Measurements from ENCODE around the gene UPF2. TPM values are rescaled to one million over a fixed set of nuclear protein-coding genes. Genes with fewer than 3 reads are reported as not detected.

Gene UPF2
- total RNA-seq, 2 donors from 2014 or later = 35.8 to 40.5 TPM

GRCh38 chr10:11880151-11881029 is 162.2 kb downstream of the UPF2 start:
- Mint-ChIP-seq H3K27me3 (ENCODE audit: low read depth) (no peaks in the 10 kb centered on the region), H3K4me1 (ENCODE audit: low read depth) (peaks cover 4% of the 10 kb centered on the region), H3K27ac (no peak overlapping the region), H3K9me3 (no peaks in the 10 kb centered on the region), H3K4me3 (no peak overlapping the region), H3K36me3 (ENCODE audit: insufficient read depth in 2 of 2) (no peaks in the 10 kb centered on the region)
- ATAC-seq (replicated peaks in 1 of 2) (no peak), DNase-seq (no peak)

- H3K27ac Mint-ChIP-seq = no peak overlapping the region
- no peaks in the 10 kb centered on the region for H3K9me3 Mint-ChIP-seq
- DNase-seq = no peak
- no peak overlapping the region for H3K4me3 Mint-ChIP-seq
- no peak for ATAC-seq (replicated peaks in 1 of 2)
- no peaks in the 10 kb centered on the region for H3K27me3 Mint-ChIP-seq (ENCODE audit: low read depth)
- H3K4me1 Mint-ChIP-seq (ENCODE audit: low read depth) = peaks cover 12% of the 10 kb centered on the region
- H3K36me3 Mint-ChIP-seq (ENCODE audit: insufficient read depth in 2 of 2) = no peaks in the 10 kb centered on the region
Observed at GRCh38 chr10:11879387-11880094, 163.1 kb downstream of the UPF2 start.

- no peak for ATAC-seq (replicated peaks in 1 of 2)
- no peaks in the 10 kb centered on the region for H3K36me3 Mint-ChIP-seq (ENCODE audit: insufficient read depth in 2 of 2)
- H3K4me3 Mint-ChIP-seq = no peak overlapping the region
- no peaks in the 10 kb centered on the region for H3K27me3 Mint-ChIP-seq (ENCODE audit: low read depth)
- no peak for DNase-seq
- H3K9me3 Mint-ChIP-seq = no peaks in the 10 kb centered on the region
- peaks cover 18% of the 10 kb centered on the region for H3K4me1 Mint-ChIP-seq (ENCODE audit: low read depth)
- no peak overlapping the region for H3K27ac Mint-ChIP-seq
Observed at GRCh38 chr10:11878776-11879175, 163.8 kb downstream of the UPF2 start.

GRCh38 chr10:11877591-11877905 is 165.1 kb downstream of the UPF2 start:
- no peak overlapping the region for H3K4me3 Mint-ChIP-seq
- no peak overlapping the region for H3K27ac Mint-ChIP-seq
- H3K36me3 Mint-ChIP-seq (ENCODE audit: insufficient read depth in 2 of 2) = no peaks in the 10 kb centered on the region
- peaks cover 18% of the 10 kb centered on the region for H3K4me1 Mint-ChIP-seq (ENCODE audit: low read depth)
- no peaks in the 10 kb centered on the region for H3K9me3 Mint-ChIP-seq
- ATAC-seq (replicated peaks in 1 of 2) = no peak
- H3K27me3 Mint-ChIP-seq (ENCODE audit: low read depth) = peaks cover 10% of the 10 kb centered on the region
- DNase-seq = no peak

- Mint-ChIP-seq H3K36me3 (ENCODE audit: insufficient read depth in 2 of 2) (no peaks in the 10 kb centered on the region), H3K9me3 (no peaks in the 10 kb centered on the region), H3K27ac (no peak overlapping the region), H3K4me1 (ENCODE audit: low read depth) (peaks cover 19% of the 10 kb centered on the region), H3K27me3 (ENCODE audit: low read depth) (peaks cover 11% of the 10 kb centered on the region), H3K4me3 (no peak overlapping the region)
- DNase-seq (no peak), ATAC-seq (replicated peaks in 1 of 2) (no peak)
Observed at GRCh38 chr10:11876805-11877590, 165.6 kb downstream of the UPF2 start.

GRCh38 chr10:11876324-11876723 is 166.3 kb downstream of the UPF2 start:
- H3K36me3 Mint-ChIP-seq (ENCODE audit: insufficient read depth in 2 of 2) = no peaks in the 10 kb centered on the region
- DNase-seq = no peak
- peaks cover 18% of the 10 kb centered on the region for H3K27me3 Mint-ChIP-seq (ENCODE audit: low read depth)
- H3K4me1 Mint-ChIP-seq (ENCODE audit: low read depth) = peaks cover 25% of the 10 kb centered on the region
- H3K27ac Mint-ChIP-seq = no peak overlapping the region
- no peaks in the 10 kb centered on the region for H3K9me3 Mint-ChIP-seq
- ATAC-seq (replicated peaks in 1 of 2) = no peak
- no peak overlapping the region for H3K4me3 Mint-ChIP-seq

GRCh38 chr10:11875494-11876281 is 166.9 kb downstream of the UPF2 start:
- Mint-ChIP-seq H3K27me3 (ENCODE audit: low read depth) (peaks cover 21% of the 10 kb centered on the region), H3K27ac (no peak overlapping the region), H3K36me3 (ENCODE audit: insufficient read depth in 2 of 2) (no peaks in the 10 kb centered on the region), H3K9me3 (no peaks in the 10 kb centered on the region), H3K4me1 (ENCODE audit: low read depth) (peaks cover 32% of the 10 kb centered on the region), H3K4me3 (no peak overlapping the region)
- ATAC-seq (replicated peaks in 1 of 2) (no peak), DNase-seq (no peak)

- no peaks in the 10 kb centered on the region for H3K36me3 Mint-ChIP-seq (ENCODE audit: insufficient read depth in 2 of 2)
- H3K4me1 Mint-ChIP-seq (ENCODE audit: low read depth) = peaks cover 34% of the 10 kb centered on the region
- no peaks in the 10 kb centered on the region for H3K9me3 Mint-ChIP-seq
- H3K27ac Mint-ChIP-seq = no peak overlapping the region
- H3K27me3 Mint-ChIP-seq (ENCODE audit: low read depth) = peaks cover 21% of the 10 kb centered on the region
- peak overlapping the region; percentile 55 to 61 for H3K4me3 Mint-ChIP-seq
- DNase-seq (peak; percentile 56 to 68), ATAC-seq (replicated peaks in 1 of 2) (peak; percentile 74 to 91)
Observed at GRCh38 chr10:11874568-11875493, 167.8 kb downstream of the UPF2 start.

GRCh38 chr10:11871466-11871865 is 171.1 kb downstream of the UPF2 start:
- Mint-ChIP-seq H3K4me3 (peak overlapping the region in 1 of 2 donors; percentile 12), H3K27ac (no peak overlapping the region), H3K4me1 (ENCODE audit: low read depth) (peaks cover 34% of the 10 kb centered on the region), H3K9me3 (no peaks in the 10 kb centered on the region), H3K27me3 (ENCODE audit: low read depth) (peaks cover 23% of the 10 kb centered on the region), H3K36me3 (ENCODE audit: insufficient read depth in 2 of 2) (no peaks in the 10 kb centered on the region)
- DNase-seq (no peak), ATAC-seq (replicated peaks in 1 of 2) (no peak)

- no peak overlapping the region for H3K27ac Mint-ChIP-seq
Observed at GRCh38 chr10:11870900-11871400, 171.7 kb downstream of the UPF2 start.

GRCh38 chr10:11870461-11870780 is 172.2 kb downstream of the UPF2 start:
- Mint-ChIP-seq H3K27me3 (ENCODE audit: low read depth) (peaks cover 33% of the 10 kb centered on the region), H3K36me3 (ENCODE audit: insufficient read depth in 2 of 2) (no peaks in the 10 kb centered on the region), H3K9me3 (no peaks in the 10 kb centered on the region), H3K4me3 (no peak overlapping the region), H3K4me1 (ENCODE audit: low read depth) (peaks cover 30% of the 10 kb centered on the region), H3K27ac (no peak overlapping the region)
- DNase-seq (no peak), ATAC-seq (replicated peaks in 1 of 2) (peak in 1 of 2 donors; percentile 18)

More at GRCh38 chr10:11870900-11871400, 171.7 kb downstream of the UPF2 start:
- Mint-ChIP-seq H3K4me3 (peak overlapping the region in 1 of 2 donors; percentile 12), H3K27me3 (ENCODE audit: low read depth) (peaks cover 28% of the 10 kb centered on the region), H3K9me3 (no peaks in the 10 kb centered on the region), H3K4me1 (ENCODE audit: low read depth) (peaks cover 34% of the 10 kb centered on the region), H3K36me3 (ENCODE audit: insufficient read depth in 2 of 2) (no peaks in the 10 kb centered on the region)
- no peak for DNase-seq
- peak; percentile 36 to 62 for ATAC-seq (replicated peaks in 1 of 2)
